H9 (cell line): ENCODE measurements around the gene FAM20A. TPM values are rescaled to one million over a fixed set of nuclear protein-coding genes. Genes with fewer than 3 reads are reported as not detected.
A peak's percentile ranks its signal among the peaks of the same experiment; 100 is the strongest.

ENCODE experiments used
- DNase-seq: peaks from one replicate; pipeline ENCODE4 v3.0.0-alpha.2; 2017
- H2AFZ ChIP-seq: one replicate; pipeline ENCODE4 v1.6.1; 2013; ENCODE audit warnings: mild to moderate bottlenecking, low read length, control low read depth, moderate library complexity
- H2AK5ac ChIP-seq: 2 replicates; pipeline ENCODE4 v1.6.1; 2013; ENCODE audit warnings: low read length, control low read depth, mixed read lengths; ENCODE audit not compliant: insufficient read length
- H2BK120ac ChIP-seq: one replicate; pipeline ENCODE4 v1.6.1; 2013; ENCODE audit warnings: low read depth, mild to moderate bottlenecking, low read length, control low read depth, inconsistent platforms; ENCODE audit not compliant: poor library complexity, severe bottlenecking
- H2BK12ac ChIP-seq: 2 replicates; pipeline ENCODE4 v1.6.1; 2013; ENCODE audit warnings: low read length, control low read depth, mixed read lengths, low read depth; ENCODE audit not compliant: insufficient read length
- H2BK15ac ChIP-seq: 2 replicates; pipeline ENCODE4 v1.6.1; 2013; ENCODE audit warnings: low read depth, low read length, control low read depth
- H2BK20ac ChIP-seq: one replicate; pipeline ENCODE4 v1.6.1; 2013; ENCODE audit warnings: low read depth, mild to moderate bottlenecking, low read length, control low read depth, inconsistent platforms; ENCODE audit not compliant: poor library complexity, severe bottlenecking
- H2BK5ac ChIP-seq: 2 replicates; pipeline ENCODE4 v1.6.1; 2013; ENCODE audit warnings: low read length, control low read depth, mixed read lengths; ENCODE audit not compliant: insufficient read length
- H3K14ac ChIP-seq: 2 replicates; pipeline ENCODE4 v1.6.1; 2013; ENCODE audit warnings: low read length, control low read depth; ENCODE audit not compliant: insufficient read depth
- H3K18ac ChIP-seq: 2 replicates; pipeline ENCODE4 v1.6.1; 2013; ENCODE audit warnings: low read depth, mild to moderate bottlenecking, mixed read lengths, low read length, control low read depth; ENCODE audit not compliant: insufficient read length
- H3K23ac ChIP-seq: 2 replicates; pipeline ENCODE4 v1.6.1; 2013; ENCODE audit warnings: low read length, control low read depth, mixed read lengths, low read depth; ENCODE audit not compliant: insufficient read length
- H3K23me2 ChIP-seq: 2 replicates; pipeline ENCODE4 v1.6.1; 2013; ENCODE audit warnings: low read depth, mild to moderate bottlenecking, mixed read lengths, low read length, control low read depth; ENCODE audit not compliant: insufficient read length, poor library complexity, severe bottlenecking
- H3K27ac ChIP-seq: 2 replicates; pipeline ENCODE4 v1.5.1; 2013; ENCODE audit warnings: low read length, control low read depth, mixed read lengths, low read depth; ENCODE audit not compliant: insufficient read length
- H3K27me3 ChIP-seq: 2 replicates; pipeline ENCODE4 v1.6.1; 2013; ENCODE audit warnings: low read length, control low read depth, inconsistent platforms; ENCODE audit not compliant: insufficient read depth
- H3K4ac ChIP-seq: 2 replicates; pipeline ENCODE4 v1.6.1; 2013; ENCODE audit warnings: low read depth, mild to moderate bottlenecking, control low read depth, inconsistent platforms, low read length, moderate library complexity
- H3K4me1 ChIP-seq: 2 replicates; pipeline ENCODE4 v1.6.1; 2013; ENCODE audit warnings: low read length, control low read depth, inconsistent platforms; ENCODE audit not compliant: insufficient read depth
- H3K4me2 ChIP-seq: 2 replicates; pipeline ENCODE4 v1.6.1; 2013; ENCODE audit warnings: low read length, control low read depth, mixed read lengths; ENCODE audit not compliant: insufficient read length, insufficient read depth
- H3K56ac ChIP-seq: 2 replicates; pipeline ENCODE4 v1.6.1; 2013; ENCODE audit warnings: low read depth, mild to moderate bottlenecking, mixed read lengths, low read length, control low read depth; ENCODE audit not compliant: insufficient read length
- H3K79me1 ChIP-seq: 2 replicates; pipeline ENCODE4 v1.6.1; 2013; ENCODE audit warnings: low read depth, mild to moderate bottlenecking, moderate library complexity, low read length, control low read depth, inconsistent platforms; ENCODE audit not compliant: insufficient read depth, poor library complexity, severe bottlenecking
- H3K79me2 ChIP-seq: 2 replicates; pipeline ENCODE4 v1.6.1; 2013; ENCODE audit warnings: low read length, control low read depth, inconsistent platforms; ENCODE audit not compliant: insufficient read depth
- H3K9ac ChIP-seq: 2 replicates; pipeline ENCODE4 v1.6.1; 2013; ENCODE audit warnings: low read length, control low read depth, mixed read lengths; ENCODE audit not compliant: insufficient read length; ENCODE audit errors: extremely low read depth
- H3K9me3 ChIP-seq: one replicate; pipeline ENCODE4 v1.6.1; 2013; ENCODE audit warnings: low read depth, low read length, inconsistent platforms; ENCODE audit not compliant: control insufficient read depth
- H3T11ph ChIP-seq: one replicate; pipeline ENCODE4 v1.6.1; 2013; ENCODE audit warnings: mild to moderate bottlenecking, low read length, control low read depth, inconsistent platforms
- H4K20me1 ChIP-seq: one replicate; pipeline ENCODE4 v1.6.1; 2013; ENCODE audit not compliant: control insufficient read depth, insufficient read length, insufficient read depth
- H4K5ac ChIP-seq: 2 replicates; pipeline ENCODE4 v1.6.1; 2013; ENCODE audit warnings: low read depth, mild to moderate bottlenecking, mixed read lengths, low read length, control low read depth; ENCODE audit not compliant: insufficient read length
- H4K8ac ChIP-seq: replicated peaks from 2 replicates; pipeline ENCODE4 v1.6.1; 2013; ENCODE audit warnings: low read length, control low read depth, mixed read lengths, low read depth; ENCODE audit not compliant: insufficient read length
- H4K91ac ChIP-seq: 2 replicates; pipeline ENCODE4 v1.6.1; 2013; ENCODE audit warnings: low read depth, mild to moderate bottlenecking, moderate library complexity, mixed read lengths, low read length, control low read depth; ENCODE audit not compliant: insufficient read length
- H3K27ac Mint-ChIP-seq, 3 experiments: 2 replicates in 2 of 3; 3 replicates in 1 of 3; pipeline ENCODE4 v1.8.0; 2020 to 2021; ENCODE audit warnings: mixed read lengths in 3 of 3, mild to moderate bottlenecking in 1 of 3, moderate library complexity in 1 of 3
- H3K27me3 Mint-ChIP-seq: 2 replicates; pipeline ENCODE4 v1.8.0; 2021; ENCODE audit warnings: low read depth, mild to moderate bottlenecking, moderate library complexity, mixed read lengths
- H3K36me3 Mint-ChIP-seq, 3 experiments: 2 replicates in 2 of 3; 3 replicates in 1 of 3; pipeline ENCODE4 v1.8.0; 2020 to 2021; ENCODE audit warnings: low read depth in 3 of 3, mixed read lengths in 3 of 3; ENCODE audit not compliant: insufficient read depth in 1 of 3
- H3K4me1 Mint-ChIP-seq, 2 experiments: 2 replicates each; pipeline ENCODE4 v1.8.0; 2020; ENCODE audit warnings: mixed read lengths in 2 of 2
- H3K4me3 Mint-ChIP-seq, 2 experiments: 2 replicates in 1 of 2; 3 replicates in 1 of 2; pipeline ENCODE4 v1.8.0; 2020 to 2021; ENCODE audit warnings: mild to moderate bottlenecking in 2 of 2, mixed read lengths in 2 of 2, moderate library complexity in 1 of 2
- H3K9me3 Mint-ChIP-seq, 2 experiments: 2 replicates in 1 of 2; 3 replicates in 1 of 2; pipeline ENCODE4 v1.8.0; 2020; ENCODE audit warnings: mild to moderate bottlenecking in 2 of 2, mixed read lengths in 2 of 2, moderate library complexity in 1 of 2
- CTCF ChIP-seq: fragments of 200-600 bp; sonication (generic); conservative IDR thresholded peaks from 3 replicates; pipeline ENCODE4 v1.8.0; 2021; ENCODE audit warnings: antibody characterized with exemption, mild to moderate bottlenecking
- WGBS: extraction: QIAGEN DNeasy Blood & Tissue Kit; methylation state at CpG from one replicate; pipeline ENCODE4 v1.1.7; 2013; ENCODE audit warnings: missing lambda C conversion rate, low lambda C conversion rate, mixed read lengths; ENCODE audit not compliant: insufficient read length; ENCODE audit errors: extremely low coverage; 5-methylcytosine and 5-hydroxymethylcytosine counted together
- total RNA-seq: library from RNA; stranded (reverse); gene quantifications from 2 replicates; pipeline ENCODE4 v1.2.1, GENCODE V29; 2021

FAM20A gene
- total RNA-seq, 1 experiment from 2014 or later = 34.4 TPM

GRCh38 chr17:68600067-68600930 is 868 bp downstream of the FAM20A start:
- H3K27me3 ChIP-seq = peaks cover 10% of the 10 kb centered on the region; the same call in 1 of the 2 replicates
- peaks cover 7% of the 10 kb centered on the region for H3K23me2 ChIP-seq
- no peak overlapping the region for H2AFZ ChIP-seq
- Mint-ChIP-seq H3K36me3 (peaks cover 0 to 38% (median 18%) of the 10 kb centered on the region in 3 experiments; a peak in 6 of 7 replicates), H3K4me1 (peaks cover 49 to 61% of the 10 kb centered on the region in 2 experiments), H3K27me3 (peaks cover 29% of the 10 kb centered on the region), H3K9me3 (no peaks in the 10 kb centered on the region; a peak in 1 of 5 replicates), H3K4me3 (peak overlapping the region; percentile 84 to 94), H3K27ac (no peak overlapping the region)
- H2BK120ac ChIP-seq = no peak overlapping the region
- peak; percentile 88 for DNase-seq
- no peak overlapping the region for H3K4ac ChIP-seq
- no peak overlapping the region for H4K8ac ChIP-seq
- H3K14ac ChIP-seq = peak overlapping the region; percentile 43; the same call in 1 of the 2 replicates
- H3K79me1 ChIP-seq = no peaks in the 10 kb centered on the region
- no peak overlapping the region for H3K56ac ChIP-seq
- H2BK15ac ChIP-seq = no peak overlapping the region
- H4K5ac ChIP-seq = no peak overlapping the region
- no peaks in the 10 kb centered on the region for H4K20me1 ChIP-seq
- H3K9ac ChIP-seq = peak overlapping the region; percentile 2
- no peak overlapping the region for H2BK20ac ChIP-seq
- peak overlapping the region; percentile 37 for H3K4me2 ChIP-seq
- no peak overlapping the region for H2BK12ac ChIP-seq
- peak; percentile 60 for TF ChIP-seq CTCF
- H3K23ac ChIP-seq = no peak overlapping the region
- no peaks in the 10 kb centered on the region for H3K9me3 ChIP-seq
- H3K4me1 ChIP-seq = peaks cover 5% of the 10 kb centered on the region; the same call in 1 of the 2 replicates
- H3K18ac ChIP-seq = peak overlapping the region; percentile 32
- 0 out of 2 replicates have a peak, but pooled peaks cover 1% of the 10 kb centered on the region for H3K79me2 ChIP-seq
- H3K27ac ChIP-seq = no peak overlapping the region
- WGBS = no CpG with 5 or more reads among the region's 88 CpGs
- no peak overlapping the region for H2BK5ac ChIP-seq
- H4K91ac ChIP-seq = no peak overlapping the region
- H3T11ph ChIP-seq = no peak overlapping the region
- H2AK5ac ChIP-seq = no peak overlapping the region
